ENCODE results near the gene ASIC3. TPM values are rescaled to one million over a fixed set of nuclear protein-coding genes. Genes with fewer than 3 reads are reported as not detected.

ASIC3 gene
- total RNA-seq, 1 donor from 2014 or later, result 5.4 TPM

DNA sequence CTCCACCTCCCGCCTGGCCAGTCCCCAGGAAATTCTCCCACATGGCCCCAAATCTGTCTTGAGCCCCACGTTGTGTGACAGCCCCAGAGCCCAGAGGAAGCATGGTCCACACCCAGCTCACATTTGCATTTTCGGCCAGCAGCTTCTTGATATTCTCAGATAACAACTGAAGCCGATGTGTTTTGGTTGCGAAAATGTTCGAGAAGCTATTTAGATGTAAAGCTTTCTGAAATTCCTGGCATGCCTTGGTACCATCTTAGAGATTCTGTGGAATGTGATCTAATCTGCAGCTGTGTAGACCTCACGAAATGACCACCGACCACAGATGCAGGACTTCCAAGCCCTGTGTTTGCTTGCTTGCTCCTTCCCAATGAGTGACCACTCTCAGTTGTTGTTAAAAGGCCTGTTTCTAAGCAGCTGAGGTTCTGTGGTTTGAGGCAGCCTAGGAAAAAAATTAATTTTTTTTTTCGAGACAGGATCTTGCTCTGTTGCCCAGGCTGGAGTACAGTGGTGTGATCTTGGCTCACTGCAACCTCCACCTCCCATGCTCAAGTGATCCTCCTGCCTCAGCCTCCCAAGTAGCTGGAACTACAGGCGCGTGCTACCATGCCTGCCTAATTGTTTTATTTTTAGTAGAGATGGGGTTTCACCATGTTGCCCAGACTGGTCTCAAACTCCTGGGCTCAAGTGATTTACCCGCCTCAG is 19.9 kb downstream of the ASIC3 start:
- intact Hi-C loops (cut with micrococcal nuclease), result no loop called here

DNA sequence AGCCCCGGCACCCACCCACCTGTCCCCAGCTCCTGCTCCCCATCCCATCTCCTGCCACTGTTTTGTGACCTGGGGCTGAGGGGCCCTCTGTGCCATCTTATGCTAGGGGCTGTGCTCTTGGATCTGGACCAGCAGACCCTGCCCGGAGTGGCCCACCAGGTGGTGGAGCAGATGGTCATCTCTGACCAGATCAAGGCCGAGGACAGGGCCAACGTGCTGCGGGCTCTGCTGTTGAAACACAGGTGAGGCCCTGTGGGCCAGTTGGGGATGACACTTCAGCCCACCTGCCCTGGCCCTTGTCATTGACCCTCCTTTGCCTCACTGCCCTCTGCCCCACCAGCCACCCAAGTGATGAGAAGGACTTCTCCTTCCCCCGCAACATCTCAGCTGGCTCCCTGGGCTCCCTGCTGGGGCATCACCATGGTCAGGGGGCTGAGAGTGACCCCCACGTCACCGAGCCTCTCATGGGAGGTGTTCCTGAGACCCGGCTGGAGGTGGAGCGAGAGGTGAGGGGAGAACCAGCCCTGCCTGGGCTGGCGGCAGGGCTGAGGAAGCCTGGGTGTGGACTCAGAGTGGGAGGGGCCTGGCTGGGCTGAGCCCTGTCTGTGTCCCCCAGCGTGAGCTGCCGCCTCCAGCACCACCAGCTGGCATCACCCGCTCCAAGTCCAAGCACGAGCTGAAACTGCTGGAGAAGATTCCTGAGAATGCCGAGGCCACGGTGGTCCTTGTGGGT is 21.7 kb downstream of the ASIC3 start:
- intact Hi-C loops (cut with micrococcal nuclease), result no loop called here

DNA sequence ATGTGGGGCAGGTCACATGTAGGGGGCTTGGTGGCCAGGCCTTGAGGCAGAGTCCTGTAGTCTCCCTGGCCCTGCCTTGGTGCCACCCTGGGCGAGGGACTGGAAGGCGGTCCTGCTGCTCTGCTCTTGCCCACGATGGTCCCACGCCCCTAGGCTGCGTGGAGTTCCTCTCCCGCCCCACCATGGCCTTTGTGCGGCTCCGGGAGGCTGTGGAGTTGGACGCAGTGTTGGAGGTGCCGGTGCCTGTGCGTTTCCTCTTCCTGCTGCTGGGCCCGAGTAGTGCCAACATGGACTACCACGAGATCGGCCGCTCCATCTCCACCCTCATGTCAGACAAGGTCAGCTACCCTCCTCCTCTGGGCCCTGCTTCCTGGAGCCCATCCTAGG is 22.2 kb downstream of the ASIC3 start:
- intact Hi-C loops (cut with micrococcal nuclease), result no loop called here

DNA sequence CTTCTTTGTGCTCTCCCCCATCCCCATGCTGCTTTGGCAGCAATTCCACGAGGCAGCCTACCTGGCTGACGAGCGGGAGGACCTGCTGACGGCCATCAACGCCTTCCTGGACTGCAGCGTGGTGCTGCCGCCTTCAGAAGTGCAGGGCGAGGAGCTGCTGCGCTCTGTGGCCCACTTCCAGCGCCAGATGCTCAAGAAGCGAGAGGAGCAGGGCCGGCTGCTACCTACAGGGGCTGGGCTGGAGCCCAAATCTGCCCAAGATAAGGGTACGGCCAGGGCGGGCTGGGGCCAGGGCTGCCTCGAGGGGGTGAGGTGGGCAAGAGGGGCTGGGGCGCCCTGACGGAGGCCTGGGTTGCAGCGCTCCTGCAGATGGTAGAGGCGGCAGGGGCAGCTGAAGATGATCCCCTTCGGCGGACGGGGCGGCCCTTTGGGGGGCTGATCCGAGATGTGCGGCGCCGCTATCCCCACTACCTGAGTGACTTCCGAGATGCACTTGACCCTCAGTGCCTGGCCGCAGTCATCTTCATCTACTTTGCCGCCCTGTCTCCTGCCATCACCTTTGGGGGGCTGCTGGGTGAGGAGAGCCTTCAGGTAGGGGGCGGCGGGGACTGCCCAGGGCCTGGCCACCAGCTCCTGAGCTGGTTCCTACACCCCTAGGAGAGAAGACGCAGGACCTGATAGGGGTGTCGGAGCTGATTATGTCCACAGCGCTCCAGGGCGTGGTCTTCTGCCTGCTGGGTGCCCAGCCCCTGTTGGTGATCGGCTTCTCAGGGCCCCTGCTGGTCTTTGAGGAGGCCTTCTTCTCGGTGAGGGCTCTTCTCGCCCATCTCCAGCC is 22.9 kb downstream of the ASIC3 start:
- intact Hi-C loops (cut with micrococcal nuclease), result no loop called here

DNA sequence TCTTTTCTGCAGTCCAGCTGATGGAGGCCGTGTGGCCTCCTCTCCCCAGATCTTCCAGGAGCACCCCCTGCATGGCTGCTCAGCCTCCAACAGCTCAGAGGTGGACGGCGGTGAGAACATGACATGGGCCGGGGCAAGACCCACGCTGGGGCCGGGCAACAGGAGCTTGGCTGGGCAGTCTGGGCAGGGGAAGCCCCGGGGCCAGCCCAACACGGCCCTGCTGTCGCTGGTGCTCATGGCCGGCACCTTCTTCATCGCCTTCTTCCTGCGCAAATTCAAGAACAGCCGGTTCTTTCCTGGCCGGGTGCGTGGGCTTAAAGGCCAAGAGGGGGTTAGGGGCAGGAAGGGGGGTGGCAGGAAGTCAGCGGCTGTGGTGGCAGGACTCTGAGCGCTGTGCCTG is 25.7 kb downstream of the ASIC3 start:
- intact Hi-C loops (cut with micrococcal nuclease), result no loop called here

DNA sequence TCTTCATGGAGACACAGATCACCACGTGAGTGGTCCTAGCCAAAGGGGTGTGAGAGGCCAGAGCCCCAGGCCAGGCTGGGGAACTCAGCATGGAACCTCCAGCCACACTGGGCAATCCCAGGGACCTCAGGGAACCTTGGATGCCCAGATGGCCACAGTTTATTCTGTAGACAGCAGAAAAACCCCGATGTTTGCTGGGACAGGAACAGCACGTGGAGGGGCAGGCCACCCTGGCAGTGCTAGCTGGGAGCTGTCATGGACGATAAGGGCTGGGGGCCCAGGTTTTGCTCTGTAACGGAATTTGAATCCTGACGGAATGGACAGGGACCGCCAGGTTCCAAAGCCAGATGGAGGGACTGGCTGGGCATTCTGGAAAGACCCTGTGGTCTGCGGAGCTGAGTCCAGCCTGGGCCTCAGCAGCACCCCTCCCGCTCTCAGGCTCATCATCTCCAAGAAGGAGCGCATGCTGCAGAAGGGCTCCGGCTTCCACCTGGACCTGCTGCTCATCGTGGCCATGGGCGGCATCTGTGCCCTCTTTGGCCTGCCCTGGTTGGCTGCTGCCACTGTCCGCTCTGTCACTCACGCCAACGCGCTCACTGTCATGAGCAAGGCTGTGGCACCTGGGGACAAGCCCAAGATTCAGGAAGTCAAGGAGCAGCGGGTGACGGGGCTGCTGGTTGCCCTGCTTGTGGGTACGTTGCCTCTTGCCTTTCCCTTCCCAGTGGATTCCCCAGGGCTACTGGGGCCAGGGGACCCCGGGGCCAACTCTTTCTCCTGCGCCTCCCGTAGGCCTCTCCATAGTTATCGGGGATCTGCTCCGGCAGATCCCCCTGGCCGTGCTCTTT is 26.7 kb downstream of the ASIC3 start:
- intact Hi-C loops (cut with micrococcal nuclease), result no loop called here

DNA sequence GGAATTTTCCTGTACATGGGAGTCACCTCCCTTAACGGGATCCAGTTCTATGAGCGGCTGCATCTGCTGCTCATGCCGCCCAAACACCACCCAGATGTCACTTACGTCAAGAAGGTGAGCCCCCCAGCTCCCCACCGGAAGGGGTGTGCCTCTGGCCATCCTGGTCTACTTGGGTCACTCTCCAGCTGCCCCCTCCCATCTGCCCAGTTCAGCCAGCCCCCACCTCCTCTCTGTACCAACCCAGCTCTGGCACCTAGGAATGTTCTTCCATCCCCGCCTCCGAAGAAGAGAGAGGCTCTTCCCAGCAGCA is 27.3 kb downstream of the ASIC3 start:
- intact Hi-C loops (cut with micrococcal nuclease), result no loop called here

DNA sequence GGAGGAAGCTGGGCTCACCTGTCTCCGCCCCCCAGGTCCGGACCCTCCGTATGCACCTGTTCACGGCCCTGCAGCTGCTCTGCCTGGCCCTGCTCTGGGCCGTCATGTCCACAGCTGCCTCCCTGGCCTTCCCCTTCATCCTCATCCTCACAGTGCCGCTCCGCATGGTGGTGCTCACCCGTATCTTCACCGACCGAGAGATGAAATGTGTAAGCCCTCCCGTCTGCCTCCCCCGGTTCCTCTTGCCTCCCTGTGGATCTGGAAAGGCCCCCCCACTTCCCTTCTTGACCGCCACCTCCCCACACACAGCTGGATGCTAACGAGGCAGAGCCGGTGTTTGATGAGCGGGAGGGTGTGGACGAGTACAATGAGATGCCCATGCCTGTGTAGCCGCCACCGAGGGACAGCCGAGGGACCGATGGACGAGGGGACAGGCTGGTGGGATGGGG is 27.7 kb downstream of the ASIC3 start:
- intact Hi-C loops (cut with micrococcal nuclease), result no loop called here

DNA sequence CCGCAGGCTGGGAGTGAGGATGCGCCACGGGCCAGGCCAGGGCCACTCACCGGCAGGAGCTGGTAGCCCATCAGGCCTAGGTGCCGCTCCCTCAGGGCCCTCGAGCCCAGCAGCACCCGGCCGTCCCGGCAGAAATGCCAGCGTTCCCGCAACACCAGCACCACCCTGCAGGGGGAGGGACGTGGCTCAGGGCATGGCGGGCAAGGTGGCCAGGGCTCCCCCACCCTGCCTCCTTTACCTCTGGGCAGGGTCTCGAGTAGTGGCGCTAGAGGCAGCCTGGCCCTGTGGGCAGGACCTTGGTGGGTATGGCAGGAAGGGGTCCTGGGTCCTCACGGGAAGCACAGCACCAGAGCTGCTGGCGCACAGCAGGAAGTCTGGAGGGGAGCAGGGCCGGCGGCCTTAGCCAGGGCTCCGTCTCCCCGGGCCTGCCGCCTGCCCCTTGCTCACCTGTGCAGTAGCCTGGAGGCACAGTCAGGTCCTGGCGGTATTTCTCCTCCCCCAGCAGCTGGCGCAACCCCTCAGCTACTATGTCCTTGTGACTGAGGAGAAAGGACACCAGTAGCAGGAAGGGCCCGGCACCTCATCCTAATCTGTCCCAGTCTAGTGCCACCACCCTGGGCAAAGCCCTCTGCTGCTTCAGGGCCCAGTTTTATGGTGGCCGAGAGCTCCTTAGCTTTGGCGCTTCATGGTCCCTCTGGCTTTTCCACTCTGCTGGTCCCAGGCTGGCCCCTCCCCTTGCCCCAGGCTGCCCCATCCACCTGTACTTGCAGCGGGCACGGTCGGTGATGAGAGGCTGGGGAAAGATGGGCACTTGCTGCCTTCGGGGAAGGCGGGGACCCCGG is 28.8 kb downstream of the ASIC3 start:
- intact Hi-C loops (cut with micrococcal nuclease), result no loop called here

DNA sequence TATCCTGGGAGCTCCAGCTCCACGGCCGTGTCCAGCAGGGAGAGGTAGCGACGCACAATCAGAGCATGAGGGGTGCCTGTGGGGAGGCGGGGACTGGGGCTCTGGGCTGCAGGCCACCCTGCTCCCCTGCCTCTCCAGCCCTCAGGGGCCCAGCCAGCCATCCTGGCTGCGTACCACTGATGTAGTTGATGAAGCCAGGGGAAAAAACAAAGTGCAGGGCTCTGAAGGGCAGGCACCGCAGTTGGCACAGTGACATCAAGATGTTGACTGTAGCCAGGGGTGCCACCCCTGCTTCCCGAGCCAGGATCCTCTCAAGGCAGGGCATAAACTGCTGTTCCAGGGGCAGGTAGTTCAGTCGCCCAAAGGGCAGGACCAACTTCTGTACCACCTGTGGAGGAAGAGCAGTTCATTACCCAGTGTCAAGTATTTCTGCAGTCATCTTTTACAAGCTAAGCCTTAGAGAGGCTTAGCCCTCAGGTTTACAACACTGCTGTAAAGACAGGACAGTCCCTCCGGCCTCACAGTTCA is 29.4 kb downstream of the ASIC3 start:
- intact Hi-C loops (cut with micrococcal nuclease), result no loop called here

DNA sequence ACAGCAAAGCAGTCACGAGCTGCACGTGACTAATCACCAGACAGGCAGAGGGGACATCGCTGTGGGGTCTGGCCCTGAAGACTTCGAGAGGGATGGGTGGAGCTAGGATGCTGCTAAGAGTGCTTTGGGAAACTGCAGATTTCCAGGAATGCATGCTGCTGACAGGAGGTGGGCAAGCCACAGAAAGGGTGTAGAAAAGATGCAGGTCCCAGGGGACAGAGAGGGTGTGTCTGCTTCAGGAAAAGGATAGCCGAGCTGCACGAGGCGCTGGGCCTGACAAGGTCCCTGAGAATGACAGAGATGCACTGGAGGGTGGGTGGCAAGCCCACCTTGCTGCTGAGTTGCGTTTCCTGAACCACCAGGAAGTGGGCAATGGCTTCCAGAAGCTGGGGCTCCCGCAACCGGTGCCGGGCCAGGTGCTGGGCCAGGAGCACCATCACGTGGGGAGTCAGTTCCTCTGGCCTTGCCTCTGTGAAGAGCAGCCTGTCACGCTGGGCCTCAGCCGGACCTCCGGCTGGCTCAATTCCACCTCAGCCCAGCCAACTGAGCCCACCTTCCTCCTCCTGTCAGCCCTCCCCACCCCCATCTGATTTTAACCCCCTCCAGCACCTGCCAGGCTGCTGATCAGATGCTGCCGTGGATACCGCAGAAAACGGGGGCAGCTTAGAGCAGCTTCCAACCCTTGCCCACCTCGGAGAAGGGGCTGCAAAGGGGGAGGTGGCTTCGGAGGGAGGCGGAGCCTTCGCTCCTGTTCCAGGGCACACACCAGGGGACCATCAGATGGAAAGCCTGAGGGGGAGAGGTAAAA is 30.1 kb downstream of the ASIC3 start:
- intact Hi-C loops (cut with micrococcal nuclease), result no loop called here

DNA sequence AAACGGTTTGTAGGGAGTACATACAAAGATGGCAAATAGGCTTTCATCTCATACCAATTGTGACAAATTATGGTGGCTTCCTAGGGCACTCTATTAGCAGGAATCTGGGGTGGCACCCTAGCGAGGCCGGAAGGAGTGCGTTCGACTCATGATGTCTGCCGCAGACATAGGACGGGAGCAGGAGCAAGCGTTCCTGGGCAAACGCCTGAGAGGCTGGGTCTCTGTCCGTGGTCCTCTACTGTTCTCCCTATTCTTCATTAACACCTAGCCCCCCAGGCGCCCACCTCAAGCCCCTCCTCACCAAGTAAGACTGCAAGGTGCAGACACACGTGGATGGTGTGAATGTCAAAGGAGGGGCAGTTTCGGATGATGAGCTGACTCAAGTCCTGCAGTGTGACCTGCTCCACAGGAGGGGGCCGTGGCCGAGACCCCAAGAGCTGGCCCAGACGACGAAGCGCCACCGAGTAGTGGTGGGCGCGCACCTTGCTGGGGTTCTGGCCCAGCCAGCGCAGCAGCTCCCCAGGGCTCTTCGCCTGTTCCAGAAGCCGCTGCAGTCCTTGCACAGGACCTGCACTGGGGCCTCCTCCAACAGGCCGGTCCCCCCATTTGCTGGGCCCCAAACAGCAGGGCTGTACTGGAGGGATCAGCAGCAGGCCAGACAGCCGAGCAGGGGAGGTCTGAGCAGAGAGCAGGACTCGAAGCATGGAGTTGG is 31.0 kb downstream of the ASIC3 start:
- intact Hi-C loops (cut with micrococcal nuclease), result no loop called here

DNA sequence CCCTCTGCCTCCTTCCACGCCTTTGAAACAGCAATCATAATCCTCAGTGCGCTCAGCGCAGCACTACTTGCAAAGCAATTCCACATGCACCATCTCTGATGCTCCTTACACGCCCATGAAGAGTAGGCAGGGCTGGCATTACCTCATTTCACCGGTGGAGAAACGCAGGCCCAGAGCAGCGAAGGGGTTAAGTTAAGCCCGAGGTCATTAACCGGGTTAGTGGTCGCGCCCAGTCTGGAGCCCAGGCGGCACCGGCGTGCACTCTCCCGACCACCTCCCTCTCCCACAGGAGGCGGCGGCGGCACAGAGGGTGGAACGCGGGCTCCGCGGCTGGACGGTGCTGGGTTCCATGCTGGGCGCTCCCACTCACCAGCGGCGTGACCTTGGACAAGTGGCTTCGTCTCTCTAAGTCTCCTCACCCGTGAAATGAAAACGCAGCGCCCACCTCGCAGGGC is 31.8 kb downstream of the ASIC3 start:
- intact Hi-C loops (cut with micrococcal nuclease), result loop anchor here (1.0 to 10.0 kb wide), 8 partner anchors 22 to 1885 kb away; partner anchors contain the start of genes ACTR3C, LRRC61, ZNF282 and ZNF467

DNA sequence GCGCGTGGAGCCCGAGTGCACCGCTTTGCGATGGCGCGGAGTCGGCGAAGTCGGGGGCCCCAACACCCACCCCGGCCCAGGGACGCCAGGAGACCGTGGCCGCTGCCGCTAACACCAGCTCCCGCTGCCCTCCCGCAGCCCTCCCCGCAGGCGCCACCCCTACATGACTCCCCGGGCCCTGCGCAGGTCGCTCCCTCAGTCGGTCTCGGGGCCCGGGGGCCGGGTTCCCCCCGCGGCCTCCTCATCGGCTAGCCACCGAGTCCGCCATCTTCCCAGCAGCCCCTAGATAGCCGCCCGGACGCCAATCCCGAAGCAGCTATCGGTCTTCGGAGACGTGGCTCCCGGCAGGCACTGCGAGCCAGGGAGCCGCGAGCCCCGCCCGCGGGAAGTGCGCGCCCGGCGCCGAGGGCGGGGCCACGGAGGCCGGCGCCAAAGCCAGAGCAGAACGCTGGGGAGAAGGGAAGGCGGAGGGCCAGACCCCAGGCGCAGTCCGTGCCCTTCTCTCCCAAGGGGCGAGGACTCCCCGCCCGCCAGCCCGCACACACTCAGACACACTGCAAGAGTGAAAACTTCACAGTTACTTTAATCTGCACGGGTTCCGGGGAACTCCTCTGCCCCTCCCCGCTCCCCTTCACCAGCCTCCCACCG is 32.3 kb downstream of the ASIC3 start, which contains the start of gene FASTK:
Gene FASTK, minus strand, starts transcription at position 288 of the 648 bp plus-strand sequence. Its CDS starts 43 bp downstream, at position 245.
- intact Hi-C loops (cut with micrococcal nuclease), result loop anchor here (1.0 to 10.0 kb wide), 8 partner anchors 22 to 1886 kb away; partner anchors contain the start of genes ACTR3C, LRRC61, ZNF282 and ZNF467

DNA sequence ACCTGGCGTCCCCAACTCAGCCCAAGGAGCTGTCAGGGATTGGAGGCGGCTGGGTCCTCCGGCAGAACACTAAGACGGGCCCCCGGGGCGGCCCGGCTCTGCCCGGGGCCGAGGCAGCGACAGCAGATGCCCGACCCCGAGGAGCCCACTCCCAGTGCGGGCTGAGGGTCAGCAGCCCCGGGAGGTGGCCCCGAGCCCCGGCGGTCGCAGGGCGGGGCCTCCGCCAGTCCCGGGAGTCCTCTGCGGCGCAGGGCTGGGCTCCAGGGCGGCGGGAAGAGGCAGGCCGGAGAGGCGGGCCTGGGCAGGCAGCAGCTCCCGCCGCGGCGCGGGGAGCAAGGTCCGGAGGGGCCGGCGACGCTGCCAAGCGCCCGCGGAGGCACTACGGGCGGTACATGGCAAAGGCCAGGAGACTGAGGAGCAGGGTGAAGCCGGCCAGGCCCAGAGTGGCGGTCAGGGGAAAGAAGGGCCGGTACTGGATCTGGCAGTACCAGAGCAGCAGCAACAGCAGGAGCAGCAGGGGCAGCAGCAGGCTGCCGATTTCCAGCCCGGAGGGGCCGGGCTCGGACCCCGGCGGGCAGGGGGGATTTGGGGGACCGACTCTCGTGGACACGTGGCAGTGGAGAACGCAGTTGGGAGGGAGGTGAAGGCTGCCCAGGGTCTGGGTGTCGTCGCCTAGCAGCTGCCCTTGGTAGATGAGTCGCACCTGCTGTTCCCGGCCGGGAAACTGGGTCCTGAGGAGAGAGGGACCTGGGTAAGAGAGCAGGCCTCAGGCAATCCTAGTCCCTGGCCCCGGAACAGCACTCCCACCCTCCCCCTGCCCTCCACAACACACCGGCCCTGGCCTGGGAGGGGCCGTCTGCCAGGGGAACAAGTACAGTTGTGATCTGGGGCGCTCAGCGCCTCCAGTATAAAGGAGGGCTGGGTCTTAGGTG is 33.1 kb downstream of the ASIC3 start:
- intact Hi-C loops (cut with micrococcal nuclease), result loop anchor here (5.0 to 10.0 kb wide), 4 partner anchors 707 to 1887 kb away; partner anchors contain the start of genes ACTR3C, LRRC61, ZNF282 and ZNF467
